GM10266 (cell line): ENCODE measurements around the gene SLC4A2.

Experiments used
- DNase-seq: peaks from one replicate; pipeline ENCODE4 v3.0.0; 2012; ENCODE audit errors: extremely low spot score
- TF ChIP-seq, protein P1 (sequence below): IDR thresholded peaks from 2 replicates; pipeline ENCODE4 v1.5.1; 2012; ENCODE audit warnings: mild to moderate bottlenecking, low read depth; ENCODE audit not compliant: control insufficient read depth, insufficient read depth; ENCODE audit errors: missing control alignments

The SLC4A2 gene

DNA sequence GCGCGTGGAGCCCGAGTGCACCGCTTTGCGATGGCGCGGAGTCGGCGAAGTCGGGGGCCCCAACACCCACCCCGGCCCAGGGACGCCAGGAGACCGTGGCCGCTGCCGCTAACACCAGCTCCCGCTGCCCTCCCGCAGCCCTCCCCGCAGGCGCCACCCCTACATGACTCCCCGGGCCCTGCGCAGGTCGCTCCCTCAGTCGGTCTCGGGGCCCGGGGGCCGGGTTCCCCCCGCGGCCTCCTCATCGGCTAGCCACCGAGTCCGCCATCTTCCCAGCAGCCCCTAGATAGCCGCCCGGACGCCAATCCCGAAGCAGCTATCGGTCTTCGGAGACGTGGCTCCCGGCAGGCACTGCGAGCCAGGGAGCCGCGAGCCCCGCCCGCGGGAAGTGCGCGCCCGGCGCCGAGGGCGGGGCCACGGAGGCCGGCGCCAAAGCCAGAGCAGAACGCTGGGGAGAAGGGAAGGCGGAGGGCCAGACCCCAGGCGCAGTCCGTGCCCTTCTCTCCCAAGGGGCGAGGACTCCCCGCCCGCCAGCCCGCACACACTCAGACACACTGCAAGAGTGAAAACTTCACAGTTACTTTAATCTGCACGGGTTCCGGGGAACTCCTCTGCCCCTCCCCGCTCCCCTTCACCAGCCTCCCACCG lies 21.3 kb downstream of the SLC4A2 start, which contains the start of gene FASTK:
Gene FASTK, minus strand, starts transcription at position 288 of the 648 bp plus-strand sequence. Its CDS starts 43 bp downstream, at position 245.
- TF ChIP-seq, protein P1, sequence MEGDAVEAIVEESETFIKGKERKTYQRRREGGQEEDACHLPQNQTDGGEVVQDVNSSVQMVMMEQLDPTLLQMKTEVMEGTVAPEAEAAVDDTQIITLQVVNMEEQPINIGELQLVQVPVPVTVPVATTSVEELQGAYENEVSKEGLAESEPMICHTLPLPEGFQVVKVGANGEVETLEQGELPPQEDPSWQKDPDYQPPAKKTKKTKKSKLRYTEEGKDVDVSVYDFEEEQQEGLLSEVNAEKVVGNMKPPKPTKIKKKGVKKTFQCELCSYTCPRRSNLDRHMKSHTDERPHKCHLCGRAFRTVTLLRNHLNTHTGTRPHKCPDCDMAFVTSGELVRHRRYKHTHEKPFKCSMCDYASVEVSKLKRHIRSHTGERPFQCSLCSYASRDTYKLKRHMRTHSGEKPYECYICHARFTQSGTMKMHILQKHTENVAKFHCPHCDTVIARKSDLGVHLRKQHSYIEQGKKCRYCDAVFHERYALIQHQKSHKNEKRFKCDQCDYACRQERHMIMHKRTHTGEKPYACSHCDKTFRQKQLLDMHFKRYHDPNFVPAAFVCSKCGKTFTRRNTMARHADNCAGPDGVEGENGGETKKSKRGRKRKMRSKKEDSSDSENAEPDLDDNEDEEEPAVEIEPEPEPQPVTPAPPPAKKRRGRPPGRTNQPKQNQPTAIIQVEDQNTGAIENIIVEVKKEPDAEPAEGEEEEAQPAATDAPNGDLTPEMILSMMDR: no peak
- DNase-seq: peak; percentile 99

DNA sequence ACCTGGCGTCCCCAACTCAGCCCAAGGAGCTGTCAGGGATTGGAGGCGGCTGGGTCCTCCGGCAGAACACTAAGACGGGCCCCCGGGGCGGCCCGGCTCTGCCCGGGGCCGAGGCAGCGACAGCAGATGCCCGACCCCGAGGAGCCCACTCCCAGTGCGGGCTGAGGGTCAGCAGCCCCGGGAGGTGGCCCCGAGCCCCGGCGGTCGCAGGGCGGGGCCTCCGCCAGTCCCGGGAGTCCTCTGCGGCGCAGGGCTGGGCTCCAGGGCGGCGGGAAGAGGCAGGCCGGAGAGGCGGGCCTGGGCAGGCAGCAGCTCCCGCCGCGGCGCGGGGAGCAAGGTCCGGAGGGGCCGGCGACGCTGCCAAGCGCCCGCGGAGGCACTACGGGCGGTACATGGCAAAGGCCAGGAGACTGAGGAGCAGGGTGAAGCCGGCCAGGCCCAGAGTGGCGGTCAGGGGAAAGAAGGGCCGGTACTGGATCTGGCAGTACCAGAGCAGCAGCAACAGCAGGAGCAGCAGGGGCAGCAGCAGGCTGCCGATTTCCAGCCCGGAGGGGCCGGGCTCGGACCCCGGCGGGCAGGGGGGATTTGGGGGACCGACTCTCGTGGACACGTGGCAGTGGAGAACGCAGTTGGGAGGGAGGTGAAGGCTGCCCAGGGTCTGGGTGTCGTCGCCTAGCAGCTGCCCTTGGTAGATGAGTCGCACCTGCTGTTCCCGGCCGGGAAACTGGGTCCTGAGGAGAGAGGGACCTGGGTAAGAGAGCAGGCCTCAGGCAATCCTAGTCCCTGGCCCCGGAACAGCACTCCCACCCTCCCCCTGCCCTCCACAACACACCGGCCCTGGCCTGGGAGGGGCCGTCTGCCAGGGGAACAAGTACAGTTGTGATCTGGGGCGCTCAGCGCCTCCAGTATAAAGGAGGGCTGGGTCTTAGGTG lies 22.0 kb downstream of the SLC4A2 start:
- TF ChIP-seq, protein P1: no peak
- no peak for DNase-seq

DNA sequence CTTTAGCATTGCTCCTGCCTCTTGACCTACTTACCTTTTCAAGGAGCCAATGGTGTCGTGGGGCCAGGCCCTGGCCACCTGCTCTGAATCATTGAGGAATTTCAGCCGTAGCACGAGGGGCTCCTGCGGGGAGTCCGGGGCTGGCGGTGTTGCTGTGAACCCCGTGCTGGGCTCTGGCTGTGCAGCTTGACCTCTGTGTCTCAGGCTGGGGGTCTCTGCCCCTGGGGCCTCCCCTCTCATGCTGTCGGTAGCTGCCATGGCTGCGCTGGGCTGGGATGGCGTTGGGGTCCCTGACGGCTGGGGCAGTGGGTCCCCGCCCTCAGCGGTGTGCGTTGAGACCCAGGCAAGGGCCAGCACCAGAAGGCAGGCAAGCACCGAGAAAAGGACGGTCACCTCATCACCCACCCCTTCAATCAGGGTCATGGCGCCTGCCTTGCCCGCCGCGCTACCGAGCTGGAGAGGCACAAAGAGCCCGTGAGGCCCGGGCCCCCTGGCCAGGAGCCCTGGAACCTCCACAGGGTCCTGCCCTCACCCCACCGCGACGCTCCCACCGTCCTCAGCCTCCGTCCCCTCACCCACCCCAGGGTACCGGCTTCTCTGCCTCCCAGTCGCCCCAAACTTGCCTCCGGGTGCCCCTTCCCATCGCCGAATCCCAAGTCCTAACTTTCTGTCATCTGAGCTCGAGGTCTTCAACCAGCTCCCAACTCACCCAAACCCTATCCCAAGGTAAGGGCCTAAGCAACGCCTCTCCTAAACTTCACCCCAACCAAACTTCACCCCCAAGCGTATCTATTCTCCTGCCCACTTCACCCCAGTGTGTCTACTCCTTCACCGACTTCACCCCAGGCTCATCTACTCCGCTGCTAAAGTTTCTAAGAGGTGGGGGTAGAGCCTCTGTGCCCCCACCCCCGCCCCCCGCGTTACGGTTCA lies 23.0 kb downstream of the SLC4A2 start:
- DNase-seq: no peak
- TF ChIP-seq, protein P1: no peak

DNA sequence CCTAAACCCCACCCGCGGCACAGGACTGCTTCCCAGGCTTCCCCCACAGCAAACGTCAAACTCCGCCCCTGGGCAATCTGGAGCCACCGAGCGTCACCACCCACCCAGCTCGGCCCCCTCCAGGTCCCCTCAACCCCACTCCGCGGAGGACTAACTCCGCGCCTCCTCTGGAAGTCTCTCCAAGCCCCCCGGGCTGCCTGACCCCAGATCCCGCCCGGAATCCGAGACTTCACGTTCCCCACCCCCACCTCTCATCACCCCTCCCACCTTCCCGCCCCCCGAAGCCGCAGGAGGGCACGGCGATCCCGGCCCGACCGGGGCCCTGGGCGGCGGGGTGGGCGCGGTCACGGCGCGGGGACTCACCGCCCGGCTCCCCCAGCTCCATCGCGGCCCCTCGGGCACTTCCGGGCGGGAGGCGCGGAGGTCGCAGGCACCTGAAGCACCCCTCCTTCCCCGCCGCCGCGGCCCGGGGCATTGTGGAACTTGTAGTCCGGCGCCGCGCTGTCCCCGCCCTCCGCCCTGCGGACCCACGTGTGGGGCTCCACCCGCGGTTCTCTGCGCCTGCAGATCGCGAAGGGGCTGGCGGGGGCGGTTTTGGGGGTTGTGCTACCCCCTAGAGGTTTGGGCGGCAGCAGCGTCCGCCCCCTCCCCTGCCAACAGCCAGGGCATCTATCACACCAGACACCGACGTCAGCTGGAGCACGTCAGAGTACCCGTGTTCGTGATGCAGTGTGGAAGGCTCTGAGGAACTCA lies 23.9 kb downstream of the SLC4A2 start, which contains the start of gene TMUB1:
Gene TMUB1, minus strand, starts transcription at position 423 of the 753 bp plus-strand sequence. CDS start 930 bp downstream, outside the sequence.
- peak; percentile 92 for DNase-seq
- TF ChIP-seq, protein P1: no peak

DNA sequence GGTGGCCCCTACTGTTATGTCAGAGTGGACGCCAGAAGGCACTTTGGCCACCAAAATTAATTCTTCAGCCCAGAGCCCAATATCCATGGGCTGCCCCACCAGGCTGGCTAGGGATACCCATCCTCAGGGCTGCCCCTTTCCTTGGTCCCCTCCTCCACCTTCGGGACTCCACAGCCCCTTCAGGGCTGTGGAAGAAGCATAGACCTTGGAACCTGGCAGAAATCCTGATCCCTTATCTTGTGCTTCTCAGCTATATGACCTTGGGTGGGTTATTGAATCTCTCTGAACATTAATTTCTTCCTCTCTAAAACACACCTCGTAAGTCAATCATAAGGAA lies 24.4 kb downstream of the SLC4A2 start:
- TF ChIP-seq, protein P1: no peak
- DNase-seq: no peak

DNA sequence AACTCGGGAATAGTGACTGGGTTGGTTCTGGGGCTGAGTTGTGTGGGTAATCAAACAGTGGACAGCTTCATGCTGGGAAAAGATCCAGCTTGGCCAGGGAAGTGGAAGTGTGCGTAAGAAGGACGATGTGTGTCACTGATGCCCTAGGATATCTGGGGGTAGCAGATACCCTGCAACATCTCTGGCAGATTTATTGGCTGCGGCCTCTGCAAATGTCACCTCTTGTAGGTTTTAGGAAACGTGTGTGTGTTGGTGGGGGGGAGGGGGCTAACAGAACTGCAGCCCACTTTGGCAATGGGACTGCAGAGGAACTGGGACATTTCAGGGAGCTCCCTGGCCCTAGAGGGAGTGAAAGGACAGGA lies 25.9 kb downstream of the SLC4A2 start:
- no peak for DNase-seq
- TF ChIP-seq, protein P1: no peak
